ENCODE results near the gene COL13A1. TPM values are rescaled to one million over a fixed set of nuclear protein-coding genes. Genes with fewer than 3 reads are reported as not detected.

COL13A1 gene
- total and polyA plus RNA-seq, 4 donors, result 0.17 to 0.47 (median 0.18) TPM

- Histone ChIP-seq H3K9me3 (ENCODE audit: control insufficient read depth in 4 of 4, low read length in 3 of 4) (no peaks in the 10 kb centered on the region), H3K9ac (ENCODE audit: low read depth in 1 of 2, low read length in 2 of 2) (no peak overlapping the region), H3K4me1 (ENCODE audit: control insufficient read depth in 4 of 4, insufficient read depth in 4 of 4, low read length in 3 of 4) (peaks cover 0 to 15% (median 9%) of the 10 kb centered on the region in 4 donors), H3K36me3 (ENCODE audit: control insufficient read depth in 4 of 4, insufficient read depth in 3 of 4, low read depth in 1 of 4, low read length in 3 of 4) (no peaks in the 10 kb centered on the region), H3K4me3 (ENCODE audit: low read depth in 1 of 3, low read length in 3 of 3) (no peak overlapping the region), H3K27ac (ENCODE audit: low read depth in 1 of 2, low read length in 2 of 2) (no peak overlapping the region), H3K27me3 (ENCODE audit: control insufficient read depth in 4 of 4, insufficient read depth in 4 of 4, low read length in 3 of 4) (peaks cover 0 to 3% (median 0%) of the 10 kb centered on the region in 4 donors)
- DNase-seq (ENCODE audit: low spot score), result no peak
- TF ChIP-seq MAX (IDR thresholded peaks at IDR 0.05) (no peak), NR2F2 (IDR thresholded peaks at IDR 0.05) (no peak), ATF3 (IDR thresholded peaks at IDR 0.05) (no peak), YY1 (IDR thresholded peaks at IDR 0.05) (no peak), JUND (IDR thresholded peaks at IDR 0.05) (no peak), GABPA (IDR thresholded peaks at IDR 0.05 in 1 of 2, conservative IDR thresholded peaks at IDR 0.05 in 1 of 2) (no peak), REST (IDR thresholded peaks at IDR 0.05) (no peak)
- 85% methylated on average over 3 of the region's 3 CpGs for WGBS
Measured at GRCh38 chr10:69884024-69884367, 82.3 kb downstream of the COL13A1 start.

GRCh38 chr10:69884686-69885085 is 83.0 kb downstream of the COL13A1 start:
- H3K27ac ChIP-seq (ENCODE audit: low read depth in 1 of 2, low read length in 2 of 2), result no peak overlapping the region
- TF ChIP-seq HNF4A (conservative IDR thresholded peaks at IDR 0.05) (peak; percentile 12 to 47), RXRA (IDR thresholded peaks at IDR 0.05) (peak in 1 of 2 donors; percentile 12), FOXA2 (IDR thresholded peaks at IDR 0.05) (peak; percentile 9), SP1 (IDR thresholded peaks at IDR 0.05) (no peak)
- peaks cover 0 to 19% (median 11%) of the 10 kb centered on the region in 4 donors for H3K4me1 ChIP-seq (ENCODE audit: control insufficient read depth in 4 of 4, insufficient read depth in 4 of 4, low read length in 3 of 4)
- DNase-seq (ENCODE audit: low spot score), result no peak
- no peak overlapping the region for H3K4me3 ChIP-seq (ENCODE audit: low read depth in 1 of 3, low read length in 3 of 3)
- no peak overlapping the region for H3K9ac ChIP-seq (ENCODE audit: low read depth in 1 of 2, low read length in 2 of 2)
- WGBS, result 69% methylated on average over 5 of the region's 5 CpGs
- no peaks in the 10 kb centered on the region for H3K36me3 ChIP-seq (ENCODE audit: control insufficient read depth in 4 of 4, insufficient read depth in 3 of 4, low read depth in 1 of 4, low read length in 3 of 4)
- H3K27me3 ChIP-seq (ENCODE audit: control insufficient read depth in 4 of 4, insufficient read depth in 4 of 4, low read length in 3 of 4), result peaks cover 0 to 3% (median 0%) of the 10 kb centered on the region in 4 donors
- no peaks in the 10 kb centered on the region for H3K9me3 ChIP-seq (ENCODE audit: control insufficient read depth in 4 of 4, low read length in 3 of 4)

- WGBS, result 82% methylated on average over 8 of the region's 8 CpGs
- H3K27me3 ChIP-seq (ENCODE audit: control insufficient read depth in 4 of 4, insufficient read depth in 4 of 4, low read length in 3 of 4), result peaks cover 0 to 2% (median 0%) of the 10 kb centered on the region in 4 donors
- peaks cover 0 to 27% (median 18%) of the 10 kb centered on the region in 4 donors for H3K4me1 ChIP-seq (ENCODE audit: control insufficient read depth in 4 of 4, insufficient read depth in 4 of 4, low read length in 3 of 4)
- no peaks in the 10 kb centered on the region for H3K36me3 ChIP-seq (ENCODE audit: control insufficient read depth in 4 of 4, insufficient read depth in 3 of 4, low read depth in 1 of 4, low read length in 3 of 4)
- no peaks in the 10 kb centered on the region for H3K9me3 ChIP-seq (ENCODE audit: control insufficient read depth in 4 of 4, low read length in 3 of 4)
- H3K9ac ChIP-seq (ENCODE audit: low read depth in 1 of 2, low read length in 2 of 2), result no peak overlapping the region
- H3K4me3 ChIP-seq (ENCODE audit: low read depth in 1 of 3, low read length in 3 of 3), result no peak overlapping the region
- DNase-seq (ENCODE audit: low spot score), result no peak
- H3K27ac ChIP-seq (ENCODE audit: low read depth in 1 of 2, low read length in 2 of 2), result no peak overlapping the region
- no peak for TF ChIP-seq JUND (IDR thresholded peaks at IDR 0.05)
- TF ChIP-seq REST (IDR thresholded peaks at IDR 0.05), result peak; percentile 47
- peak; percentile 54 for TF ChIP-seq NR2F2 (IDR thresholded peaks at IDR 0.05)
- no peak for TF ChIP-seq ZBTB33 (IDR thresholded peaks at IDR 0.05)
- TF ChIP-seq RAD21 (IDR thresholded peaks at IDR 0.05), result peak in 1 of 2 donors; percentile 35
- no peak for TF ChIP-seq FOXA1 (IDR thresholded peaks at IDR 0.05)
- no peak for TF ChIP-seq ATF3 (IDR thresholded peaks at IDR 0.05)
- TF ChIP-seq FOXA2 (IDR thresholded peaks at IDR 0.05), result no peak
- TF ChIP-seq HNF4A (conservative IDR thresholded peaks at IDR 0.05), result no peak
- TF ChIP-seq MAX (IDR thresholded peaks at IDR 0.05), result no peak
- no peak for TF ChIP-seq EGR1 (IDR thresholded peaks at IDR 0.05; ENCODE audit: low read depth in 2 of 2)
- no peak for TF ChIP-seq SP1 (IDR thresholded peaks at IDR 0.05)
- TF ChIP-seq YY1 (IDR thresholded peaks at IDR 0.05), result no peak
- peak; percentile 34 for TF ChIP-seq RXRA (IDR thresholded peaks at IDR 0.05)
Measured at GRCh38 chr10:69885379-69886013, 83.8 kb downstream of the COL13A1 start.
